Activated naive CD4-positive, alpha-beta T cell treated with anti-CD3 and anti-CD28 coated beads, Interleukin-2, amount 50 U/mL, for 16 hours (primary cell): ENCODE results near the gene DGLUCY.
"Not testable (repeated sequence)": the region's sequence is repeated elsewhere in the genome, so short reads cannot be mapped to it uniquely, and the experiment has no call there.

Source experiments
- DNase-seq: peaks from one replicate; pipeline ENCODE4 v3.0.0-alpha.2; 2020

DGLUCY gene

DNA sequence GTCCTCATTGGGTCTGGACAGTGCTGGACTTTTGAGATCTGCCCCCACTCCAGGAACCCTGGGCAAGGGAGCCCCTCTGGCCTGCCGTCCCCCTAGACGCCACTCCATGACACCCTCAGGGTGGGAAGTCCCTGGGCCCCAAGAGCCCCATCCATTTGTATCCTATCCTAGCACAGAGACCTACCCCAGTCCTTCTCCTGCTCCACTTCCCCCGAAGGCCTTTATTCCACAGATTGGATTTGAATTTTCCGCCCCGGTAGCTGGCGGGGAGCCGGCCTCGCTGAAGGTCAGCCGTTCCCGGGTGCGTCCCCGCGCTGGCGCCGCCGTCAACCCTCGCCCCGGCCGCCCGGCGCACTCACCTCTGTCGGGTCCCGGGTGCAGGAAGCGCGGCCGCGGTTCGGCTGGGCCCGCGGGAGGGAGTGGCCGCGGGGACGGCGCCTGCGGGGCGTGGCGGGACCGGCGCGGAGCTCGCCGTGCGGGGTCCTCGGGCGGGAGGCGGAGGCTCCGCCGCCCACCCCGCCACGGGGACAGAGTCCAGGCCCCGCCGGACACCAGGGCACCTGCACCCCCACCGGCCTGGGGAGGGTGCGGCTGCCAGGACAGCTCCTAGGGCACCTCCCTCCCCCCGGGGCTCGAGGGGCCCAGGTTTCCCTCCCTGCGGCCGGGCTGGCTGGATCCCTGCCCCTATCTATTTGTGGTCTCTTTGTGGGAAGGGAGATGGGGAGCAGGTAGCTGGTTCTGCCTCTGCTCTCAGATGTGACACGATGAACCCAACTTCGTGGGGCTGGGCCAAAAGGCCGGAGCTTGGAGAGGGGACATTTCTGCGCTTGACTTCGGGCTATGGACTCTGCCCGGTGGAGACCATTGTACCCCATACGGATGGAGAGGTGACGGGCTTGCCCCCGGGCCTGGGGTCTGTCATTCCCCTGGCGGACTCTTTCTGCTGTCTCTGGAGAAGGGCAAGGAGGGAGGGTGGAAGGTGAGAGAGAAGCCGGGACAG is 150.6 kb downstream of the DGLUCY start:
- peak; percentile 28 for DNase-seq

DNA sequence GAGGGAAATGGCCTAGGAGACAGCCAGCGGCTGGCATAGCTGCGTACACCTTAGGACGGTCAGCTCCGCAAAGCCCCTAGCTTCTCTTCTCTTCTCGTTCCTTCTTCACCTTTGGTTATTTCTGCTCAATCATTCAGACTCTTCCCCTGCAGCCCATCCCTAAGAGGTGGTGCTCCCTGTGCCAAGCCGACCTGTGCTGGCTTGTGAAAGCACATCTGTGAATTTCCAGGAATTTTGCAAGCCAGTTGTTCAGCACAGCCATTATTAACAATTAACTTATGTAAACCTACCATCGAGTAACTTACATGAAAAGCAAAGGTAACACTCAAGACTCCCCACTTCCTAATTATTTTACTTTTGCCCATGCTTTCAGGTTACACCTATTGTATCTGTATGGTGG is 151.5 kb downstream of the DGLUCY start:
- DNase-seq, result no peak

DNA sequence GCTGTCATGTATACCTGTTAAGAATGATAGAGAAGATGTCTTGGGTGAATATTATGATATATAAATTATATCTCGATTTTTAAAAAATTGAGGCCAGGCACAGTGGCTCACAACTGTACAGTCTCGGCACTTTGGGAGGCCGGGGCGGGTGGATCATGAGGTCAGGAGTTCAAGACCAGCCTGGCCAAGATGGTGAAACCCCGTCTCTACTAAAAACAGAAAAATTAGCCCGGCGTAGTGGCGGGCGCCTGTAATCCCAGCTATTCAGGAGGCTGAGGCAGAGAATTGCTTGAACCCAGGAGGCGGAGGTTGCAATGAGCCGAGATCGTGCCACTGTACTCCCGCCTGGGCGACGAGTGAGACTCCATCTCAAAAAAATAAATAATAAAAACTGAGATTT is 152.4 kb downstream of the DGLUCY start:
- DNase-seq, result not testable (repeated sequence)

DNA sequence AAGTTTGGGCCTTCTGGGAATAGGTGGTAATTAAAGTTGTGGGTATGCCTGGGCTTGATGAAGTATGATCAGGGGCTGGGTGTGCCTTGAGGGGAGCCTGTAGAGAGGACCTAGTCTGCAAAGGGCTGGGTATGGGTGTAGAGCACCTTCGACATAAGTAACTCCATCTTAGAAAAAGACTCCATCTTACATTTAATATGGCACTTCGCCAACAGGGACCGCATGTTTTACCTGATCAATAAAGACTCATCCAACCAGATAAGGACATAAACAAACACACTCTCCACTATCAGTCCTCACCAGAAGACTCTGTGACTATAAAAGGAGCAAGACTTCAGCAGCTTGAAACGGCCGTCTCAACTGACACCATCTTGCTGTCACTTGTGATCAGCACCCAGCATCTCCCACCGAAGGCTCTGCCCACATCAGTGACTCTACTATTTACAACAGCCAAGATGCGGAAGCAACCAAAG is 154.1 kb downstream of the DGLUCY start:
- DNase-seq, result no peak

DNA sequence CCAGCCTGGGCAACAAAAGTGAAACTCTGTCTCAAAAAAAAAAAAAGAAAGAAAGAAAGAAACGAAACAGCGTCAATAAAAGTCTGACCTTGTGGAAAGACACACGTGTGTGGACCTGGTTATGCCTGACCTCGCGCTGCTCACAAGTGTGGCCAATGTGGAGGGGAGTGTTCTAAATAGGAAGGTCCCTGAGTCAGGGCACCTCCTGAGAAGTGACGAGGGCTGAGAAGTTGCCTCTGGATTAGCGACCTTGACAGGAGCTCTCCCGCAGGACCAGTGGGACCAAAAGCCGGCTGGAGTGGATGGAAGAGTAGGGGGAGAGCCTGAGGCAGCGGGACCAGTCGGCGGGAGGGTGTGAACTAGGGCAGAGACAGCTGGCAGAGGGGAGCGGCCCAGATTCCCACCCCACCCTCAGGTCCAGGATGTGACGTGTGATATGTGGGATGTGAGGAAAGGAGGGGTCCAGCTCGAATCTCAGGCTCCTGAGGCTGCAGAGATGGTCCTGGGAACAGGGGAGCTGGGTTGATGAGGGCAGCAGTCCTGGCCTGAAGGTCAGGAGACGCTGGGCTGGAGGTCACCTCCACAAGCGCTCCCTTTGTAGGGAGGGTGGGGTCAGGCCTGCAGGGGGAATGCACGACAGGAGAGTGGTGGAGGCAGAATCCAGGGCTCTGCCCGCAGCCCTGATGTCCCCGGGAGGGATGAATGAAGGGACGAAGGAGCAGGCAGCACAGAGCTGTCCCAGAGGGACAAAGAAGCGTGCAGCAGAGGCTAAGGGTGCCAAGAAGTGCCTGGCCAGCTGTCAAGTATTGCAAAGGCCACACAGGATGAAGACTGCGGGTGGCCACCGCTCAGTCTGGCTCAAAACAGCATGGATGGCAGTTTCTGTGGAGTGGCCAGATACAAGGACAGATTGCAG is 155.5 kb downstream of the DGLUCY start:
- DNase-seq, result no peak

DNA sequence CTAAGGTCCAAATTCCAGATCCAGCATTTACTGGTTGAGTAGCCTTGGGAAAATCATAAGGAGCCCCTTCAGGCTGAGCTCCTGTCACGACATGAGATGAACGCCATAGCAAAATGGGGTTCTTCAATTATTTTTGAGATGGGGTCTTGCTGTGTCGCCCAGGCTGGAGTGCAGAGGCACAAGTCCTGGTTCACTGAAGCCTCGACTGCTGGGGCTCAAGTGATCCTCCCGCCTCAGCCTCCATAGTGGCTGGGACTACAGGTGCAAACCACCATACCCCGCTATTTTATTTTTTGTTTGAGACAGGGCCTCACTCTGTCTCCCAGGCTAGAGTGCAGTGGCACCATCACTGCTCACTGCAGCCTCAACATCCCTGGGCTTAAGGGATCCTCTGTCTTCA is 156.3 kb downstream of the DGLUCY start:
- DNase-seq, result no peak

DNA sequence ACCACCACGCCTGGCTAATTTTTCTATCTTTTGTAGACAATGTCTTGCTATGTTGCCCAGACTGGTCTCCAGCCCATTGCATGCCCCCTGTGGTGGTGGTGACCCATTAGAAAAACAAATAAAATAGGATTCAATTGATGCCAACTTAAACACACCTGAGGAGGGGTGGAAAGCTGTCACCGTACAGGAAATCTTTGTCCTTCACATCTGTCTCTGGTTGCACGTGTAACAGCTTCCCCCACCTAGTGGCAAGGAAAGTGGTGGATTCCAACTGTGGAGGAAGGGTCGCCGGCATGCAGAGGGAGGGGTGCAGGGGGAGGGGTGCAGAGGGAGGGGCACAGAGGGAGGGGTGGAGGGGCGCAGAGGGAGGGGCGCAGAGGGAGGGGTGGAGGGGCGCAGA is 156.7 kb downstream of the DGLUCY start:
- DNase-seq, result no peak

DNA sequence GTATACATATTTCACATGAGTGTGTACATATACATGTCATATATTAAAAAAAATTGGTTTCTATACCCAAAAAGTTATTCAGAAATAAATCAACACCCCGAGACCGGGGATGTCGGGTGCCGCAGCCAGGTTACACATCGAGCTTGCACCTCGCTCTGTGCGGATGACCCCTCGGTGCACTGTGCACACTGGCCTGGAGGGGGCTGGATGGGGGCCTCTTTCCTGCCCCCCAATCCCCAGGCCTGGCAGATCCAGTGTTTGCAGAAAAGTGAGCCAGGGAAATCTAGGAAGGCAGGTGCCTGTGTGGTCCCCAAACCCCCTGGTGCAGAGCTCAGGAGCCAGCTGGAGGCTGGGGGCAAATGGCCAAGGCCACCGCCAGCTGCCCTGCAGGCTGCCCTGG is 157.8 kb downstream of the DGLUCY start:
- DNase-seq, result no peak

DNA sequence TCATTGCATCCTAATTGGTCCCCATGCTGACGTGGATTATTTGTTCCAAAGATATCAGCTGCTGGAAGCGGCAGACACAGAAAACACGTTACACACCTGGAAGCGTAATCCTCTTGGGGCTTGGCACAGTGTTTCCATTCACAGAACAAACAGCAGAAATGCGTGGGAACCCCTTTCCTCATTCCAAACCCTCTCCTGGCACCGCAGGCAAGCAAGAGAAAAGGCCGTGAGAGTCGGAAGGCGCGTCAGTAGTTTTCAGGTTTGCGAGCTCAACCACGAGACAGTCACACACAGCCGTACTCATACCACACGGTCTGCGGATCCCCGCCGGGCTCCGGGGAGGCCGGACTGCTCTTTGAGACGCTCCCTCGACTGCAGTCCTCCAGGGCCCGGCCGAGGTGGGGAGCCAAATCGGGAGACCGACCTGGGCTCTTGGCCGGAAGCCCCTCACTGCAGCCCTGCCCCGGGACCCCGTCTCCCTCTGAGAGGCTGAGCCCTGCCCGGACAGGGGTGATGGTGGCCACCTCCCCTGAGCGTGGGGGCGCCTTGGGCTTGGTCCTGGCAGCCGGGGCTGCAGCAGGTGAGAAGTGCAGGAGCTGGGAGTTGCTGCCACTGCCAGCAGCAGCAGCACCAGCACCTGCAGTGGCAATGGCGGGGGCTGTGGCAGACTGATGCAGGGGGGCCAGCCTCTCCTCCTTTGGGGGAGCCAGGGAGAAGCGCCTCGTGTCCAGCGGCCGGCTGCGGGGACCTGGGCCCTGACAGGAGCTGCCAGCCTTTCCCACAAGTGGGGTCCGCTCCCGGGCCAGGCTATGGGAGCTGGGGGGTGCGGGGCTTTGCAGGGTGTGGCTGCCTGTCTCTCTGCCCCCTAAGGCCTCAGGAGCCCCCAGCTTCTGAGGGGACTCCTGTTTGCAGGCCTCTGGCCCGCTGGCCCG is 158.7 kb downstream of the DGLUCY start:
- no peak for DNase-seq

DNA sequence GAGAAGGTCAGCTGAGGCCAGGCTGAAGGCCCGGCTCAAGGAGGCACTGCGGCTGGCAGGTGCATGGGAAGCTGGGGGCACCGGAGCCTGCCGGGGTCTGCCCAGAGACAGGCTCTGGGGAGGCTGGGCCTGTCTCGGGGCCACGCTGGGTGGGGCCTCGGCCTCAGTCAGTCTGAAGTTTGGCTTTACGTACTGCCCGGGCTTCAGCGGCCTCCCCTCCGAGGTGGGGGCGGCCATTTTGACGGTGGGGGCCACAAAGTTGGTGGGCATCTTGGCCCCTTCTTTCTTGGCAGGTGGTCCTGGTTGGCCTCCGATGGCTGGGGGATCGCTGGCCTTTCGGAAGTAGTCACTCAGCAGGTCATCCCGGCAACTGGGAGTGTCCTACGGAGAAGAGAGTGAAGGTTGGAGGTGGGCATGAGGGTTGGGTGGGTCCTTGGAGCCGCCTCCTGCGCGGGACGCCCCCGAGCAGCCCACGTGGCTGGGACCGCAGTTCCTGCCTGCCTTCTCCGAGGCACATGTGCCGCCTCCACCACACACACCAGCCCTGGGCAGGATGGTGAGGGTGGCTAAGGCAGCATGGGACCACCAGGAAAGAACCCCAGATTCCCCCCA is 159.5 kb downstream of the DGLUCY start:
- DNase-seq, result no peak

DNA sequence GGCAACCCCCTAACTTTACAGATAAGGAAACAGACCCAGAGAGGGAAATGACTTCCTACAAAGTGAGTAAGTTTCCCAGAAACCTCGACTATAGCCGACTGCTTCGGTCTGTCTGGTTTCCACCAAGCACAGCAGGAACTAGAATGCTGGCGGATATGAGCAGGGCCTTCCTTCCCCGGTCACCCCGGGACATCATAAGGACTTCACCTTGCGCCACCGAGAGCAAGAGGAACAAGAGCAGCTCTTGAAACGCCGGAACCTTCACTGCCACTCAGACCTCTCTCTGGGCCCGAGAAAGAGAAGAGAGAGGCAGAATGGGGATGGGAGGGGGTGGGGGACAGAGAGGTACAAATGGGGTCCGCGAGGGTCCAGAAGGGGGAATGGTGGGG is 160.0 kb downstream of the DGLUCY start:
- DNase-seq, result no peak

DNA sequence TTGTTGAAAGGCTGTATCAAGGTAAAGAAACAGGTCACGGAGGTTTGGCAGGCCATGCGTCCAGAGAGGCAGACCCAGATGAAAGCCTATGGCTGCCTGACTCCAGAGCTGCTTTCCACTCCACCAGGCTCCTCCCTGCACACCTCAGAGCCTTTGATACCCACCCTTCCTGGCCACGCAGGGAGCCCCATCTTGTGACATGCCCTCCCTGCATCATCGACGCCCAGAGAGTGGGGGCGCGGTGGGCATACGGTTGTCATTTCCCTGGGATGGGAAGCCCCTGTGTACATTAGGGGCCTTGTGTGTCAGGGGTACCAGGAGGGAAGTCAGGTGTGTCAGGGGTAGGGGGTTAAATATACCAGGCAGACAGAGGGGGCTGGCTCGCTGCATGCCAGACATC is 160.9 kb downstream of the DGLUCY start:
- DNase-seq, result no peak
